Activated CD4-positive, alpha-beta T cell treated with anti-CD3 and anti-CD28 coated beads for 1 hour (primary cell): Measurements from ENCODE around the gene GADD45B.
"Not testable (repeated sequence)": the region's sequence is repeated elsewhere in the genome, so short reads cannot be mapped to it uniquely, and the experiment has no call there.

Experiments used
- DNase-seq: peaks from one replicate; pipeline ENCODE4 v3.0.0-alpha.2; 2020

GADD45B gene

DNA sequence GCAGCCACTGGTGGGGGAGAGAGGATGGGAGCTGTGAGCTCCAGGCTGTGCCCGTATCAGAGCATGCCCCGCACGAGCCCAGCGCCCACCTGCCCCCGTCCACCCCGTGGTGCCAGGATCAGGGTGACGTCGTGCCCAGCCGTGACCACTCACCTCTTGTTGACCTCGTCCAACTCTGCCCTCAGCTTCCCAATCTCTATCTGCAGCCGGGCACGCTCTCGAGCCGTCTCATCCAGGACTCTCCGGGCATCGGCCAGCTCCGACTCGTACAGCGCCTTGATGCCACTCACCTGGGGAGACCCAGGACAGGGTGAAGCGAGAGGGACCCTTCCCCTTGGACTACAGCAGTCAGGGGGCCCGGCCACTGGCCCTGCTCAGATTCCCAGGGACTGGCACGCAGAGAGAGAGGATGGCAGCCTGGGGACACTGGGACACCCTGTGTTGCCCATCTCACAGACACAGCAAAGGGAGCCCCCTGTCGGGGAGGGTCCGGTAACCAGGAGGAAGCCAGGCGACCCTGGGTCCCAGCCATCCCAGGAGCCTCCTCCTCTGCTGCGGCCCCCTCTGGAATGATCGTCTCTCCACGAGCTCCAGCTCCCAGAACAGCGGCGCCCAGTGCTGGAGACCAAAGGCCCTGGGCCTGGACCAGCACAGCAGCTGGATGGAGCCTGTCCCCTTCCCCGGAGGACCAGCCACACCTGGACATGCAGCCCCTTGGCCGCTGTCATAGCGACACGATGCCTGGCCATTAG lies 31.5 kb upstream of the GADD45B start:
- no peak for DNase-seq

DNA sequence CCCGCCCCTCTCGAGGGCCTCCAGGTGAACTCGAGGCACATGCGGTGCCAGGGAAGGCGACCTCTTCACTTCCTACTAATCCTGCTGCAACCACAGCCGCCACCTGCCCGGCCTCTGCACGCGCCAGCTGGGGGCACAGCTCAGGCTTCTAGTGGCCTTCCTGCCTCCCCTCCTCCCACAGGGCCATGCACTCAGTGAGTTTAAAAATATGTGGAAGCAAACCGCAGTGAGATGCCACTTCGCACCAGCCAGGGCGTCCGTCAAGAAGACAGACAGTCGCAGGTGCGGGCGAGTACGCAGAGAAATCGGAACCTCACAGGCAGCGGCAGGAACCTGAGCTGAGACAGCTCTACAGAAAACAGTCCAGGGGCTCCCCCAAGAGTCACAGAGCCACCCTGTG lies 29.5 kb upstream of the GADD45B start:
- no peak for DNase-seq

DNA sequence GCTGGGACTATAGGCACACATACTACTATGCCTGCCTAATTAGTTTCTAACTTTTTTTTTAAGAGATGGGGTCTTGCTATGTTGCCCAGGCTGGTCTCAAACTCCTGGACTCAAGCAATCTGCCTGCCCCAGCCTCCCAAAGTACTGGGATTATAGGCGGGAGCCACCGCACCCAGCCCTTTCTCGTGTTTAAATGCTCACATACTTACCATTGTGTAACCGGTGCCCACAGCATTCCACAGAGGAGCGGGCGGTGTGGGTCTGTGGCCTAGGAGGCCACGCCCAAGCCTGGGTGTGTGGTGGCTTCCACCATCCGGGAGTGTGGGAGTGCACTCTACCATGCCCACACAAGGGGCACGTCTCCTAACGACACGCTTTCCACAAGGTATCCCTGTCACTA lies 26.9 kb upstream of the GADD45B start:
- DNase-seq: no peak

DNA sequence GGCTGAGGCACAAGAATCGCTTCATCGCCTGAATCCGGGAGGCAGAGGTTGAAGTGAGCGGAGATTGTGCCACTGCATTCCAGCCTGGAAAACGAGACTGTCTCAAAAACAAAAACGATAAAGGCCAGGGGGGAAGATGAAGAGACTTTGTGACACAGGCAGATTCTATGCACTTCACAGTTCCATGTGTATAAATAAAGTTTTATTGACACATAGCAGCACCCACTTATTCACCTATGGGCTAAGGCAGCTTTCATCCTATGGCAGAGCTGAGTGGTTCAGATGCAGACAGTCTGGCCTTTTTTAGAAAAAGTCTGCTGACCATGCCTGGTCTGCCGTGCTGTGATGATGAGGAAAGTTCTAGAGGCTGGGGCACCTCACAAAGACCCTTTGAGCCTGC lies 24.8 kb upstream of the GADD45B start:
- DNase-seq: no peak

DNA sequence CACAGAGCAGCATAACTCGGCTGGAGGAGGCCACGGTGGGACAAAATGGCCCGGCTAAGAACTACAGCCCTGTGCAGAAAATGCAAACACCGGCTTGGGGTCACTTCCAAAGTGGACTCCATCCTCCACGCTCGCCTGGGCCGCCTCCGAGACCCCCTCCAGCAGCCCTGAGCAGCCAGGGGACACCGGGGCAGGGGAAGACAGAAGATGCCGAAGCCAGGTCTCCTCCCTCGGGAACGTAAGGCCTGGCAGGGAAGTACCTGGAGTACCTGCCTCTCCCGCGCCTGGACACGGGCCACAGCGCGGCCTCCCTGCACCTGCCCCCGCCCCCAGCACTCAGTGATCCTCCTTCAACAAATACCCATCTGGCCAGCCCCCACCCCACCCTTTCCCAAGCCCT lies 24.2 kb upstream of the GADD45B start:
- DNase-seq: no peak

DNA sequence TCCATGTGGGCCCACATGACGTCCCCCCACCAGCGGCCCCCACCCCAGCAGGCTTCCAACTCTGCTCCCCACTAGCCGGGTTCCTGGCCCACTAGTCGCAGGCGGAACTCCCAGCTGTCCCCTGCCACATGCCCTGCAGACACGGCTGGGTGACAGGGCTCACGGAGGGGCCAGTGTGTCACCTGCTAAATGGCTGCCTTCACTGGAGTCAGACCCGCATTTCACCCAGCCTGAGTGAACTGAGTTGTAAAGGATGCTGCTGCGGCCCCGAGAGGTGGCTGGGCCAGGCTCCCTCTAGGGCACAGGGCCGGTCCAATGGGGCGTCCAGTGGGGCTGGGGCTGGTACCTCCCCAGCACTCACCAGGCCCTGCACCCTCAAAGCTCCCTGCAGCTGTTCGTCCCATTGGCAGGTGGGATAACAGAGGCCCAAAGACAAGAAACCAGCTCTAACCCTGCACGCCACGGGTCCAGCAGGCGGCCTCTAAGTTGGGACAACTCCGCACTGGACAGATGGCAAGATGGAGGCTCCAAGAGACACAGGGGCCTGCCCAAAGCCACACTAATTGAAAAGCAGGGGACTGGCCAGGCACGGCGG lies 22.4 kb upstream of the GADD45B start:
- no peak for DNase-seq

DNA sequence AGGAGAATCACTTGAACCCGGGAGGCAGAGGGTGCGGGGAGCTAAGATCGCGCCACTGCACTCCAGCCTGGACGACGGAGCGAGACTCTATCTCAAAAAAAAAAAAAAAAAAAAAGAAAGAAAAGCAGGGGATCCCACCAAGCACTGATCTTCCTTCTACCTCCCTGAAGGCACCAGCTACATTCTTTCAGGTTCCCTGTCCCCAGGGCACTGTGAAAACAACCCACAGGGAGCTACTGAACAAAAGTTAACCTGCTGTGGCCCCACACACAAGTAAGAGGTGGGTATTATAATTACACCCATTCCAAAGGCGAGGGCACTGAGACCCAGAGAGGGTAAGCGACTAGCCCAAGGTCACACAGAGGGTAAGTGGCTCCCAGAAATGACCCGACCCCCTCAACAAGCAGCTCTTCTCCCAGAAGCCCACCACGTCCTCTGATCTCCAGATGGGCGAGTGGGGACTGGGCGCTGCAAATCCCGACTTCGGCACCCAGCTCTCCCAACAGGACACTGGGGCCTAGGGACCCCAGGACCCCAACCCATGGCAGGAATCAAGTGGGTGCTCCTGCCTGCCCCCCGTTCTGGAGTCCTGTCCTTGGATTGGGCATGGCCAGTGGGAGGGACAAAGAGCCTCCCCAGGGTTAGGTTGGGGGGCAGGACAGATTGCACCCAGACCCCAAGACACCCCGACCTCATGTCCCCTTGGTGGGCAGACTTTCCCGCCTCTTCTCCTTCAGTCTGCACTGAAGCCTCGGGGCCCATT lies 21.5 kb upstream of the GADD45B start:
- no peak for DNase-seq

DNA sequence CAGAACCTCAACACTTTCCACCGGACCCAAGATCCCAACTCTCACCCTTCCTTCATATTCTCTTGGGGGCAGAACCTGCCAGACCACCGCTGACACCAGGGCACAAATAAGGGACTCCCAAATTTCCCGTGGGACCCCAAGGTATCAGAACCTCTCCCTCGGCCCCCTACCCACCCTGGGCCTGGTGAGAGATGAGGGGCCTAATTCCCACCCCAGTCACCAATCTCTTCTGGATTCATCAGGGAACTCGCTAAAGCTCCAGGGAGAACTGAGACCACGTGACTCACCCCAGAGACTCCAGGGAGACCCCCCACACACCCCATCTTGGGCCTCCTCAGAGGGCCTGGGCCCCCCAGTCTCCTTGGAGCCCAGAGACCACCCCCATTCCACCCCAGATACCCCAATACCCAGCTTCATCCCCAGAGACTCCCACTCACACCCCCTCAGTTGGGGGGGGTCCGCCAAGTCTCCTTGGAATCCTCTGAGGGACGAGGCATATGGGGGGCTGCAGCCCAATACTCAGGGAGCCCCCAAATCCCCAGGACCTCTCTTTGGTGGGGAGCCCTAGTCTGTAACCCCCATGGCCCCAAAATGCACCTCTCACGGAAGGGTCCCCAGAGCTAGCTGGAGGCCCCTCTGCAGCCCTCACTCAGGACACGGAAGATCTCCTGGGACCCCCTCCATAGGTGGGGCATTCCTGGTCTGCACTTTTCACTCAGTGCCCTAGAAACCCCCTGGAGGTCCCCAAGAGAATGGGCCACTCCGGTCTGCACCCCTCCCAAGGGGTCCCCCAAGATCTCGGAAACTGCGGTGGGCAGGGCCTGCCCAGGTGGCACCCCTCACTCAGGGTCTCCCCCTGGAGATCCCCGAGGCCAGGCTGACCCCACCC lies 20.7 kb upstream of the GADD45B start:
- DNase-seq: no peak

DNA sequence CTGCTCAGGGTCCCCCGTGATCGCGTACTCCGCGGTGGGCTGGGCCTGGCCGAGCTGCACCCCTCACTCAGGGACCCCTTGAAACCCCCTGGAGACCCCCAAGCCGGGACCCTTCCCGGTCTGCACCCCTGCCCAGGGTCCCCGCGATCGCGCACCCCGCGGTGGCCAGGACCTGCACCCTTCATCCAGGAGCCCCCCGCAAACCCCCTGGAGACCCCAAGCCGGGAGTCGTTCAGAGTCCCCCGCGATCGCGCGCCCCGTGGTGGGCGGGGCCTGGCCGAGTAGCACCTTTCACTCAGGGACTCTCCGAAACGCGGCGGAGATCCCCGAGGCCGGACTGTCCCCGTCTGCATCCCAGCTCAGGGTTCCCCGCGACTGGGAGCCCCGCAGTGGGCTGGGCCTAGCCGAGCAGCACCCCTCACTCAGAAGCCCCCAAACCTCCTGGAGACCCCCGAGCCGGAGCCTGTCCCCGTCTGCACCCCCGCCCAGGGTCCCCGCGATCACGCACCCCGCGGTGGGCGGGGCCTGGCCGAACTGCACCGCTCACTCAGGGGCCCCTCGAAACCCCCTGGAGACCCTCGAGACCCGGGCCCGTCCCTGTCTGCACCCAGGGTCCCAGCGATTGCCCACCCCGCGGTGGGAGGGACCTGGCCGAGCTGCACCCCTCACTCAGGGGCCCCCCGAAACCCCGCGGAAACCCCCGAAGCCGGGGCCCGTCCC lies 19.9 kb upstream of the GADD45B start:
- no peak for DNase-seq

DNA sequence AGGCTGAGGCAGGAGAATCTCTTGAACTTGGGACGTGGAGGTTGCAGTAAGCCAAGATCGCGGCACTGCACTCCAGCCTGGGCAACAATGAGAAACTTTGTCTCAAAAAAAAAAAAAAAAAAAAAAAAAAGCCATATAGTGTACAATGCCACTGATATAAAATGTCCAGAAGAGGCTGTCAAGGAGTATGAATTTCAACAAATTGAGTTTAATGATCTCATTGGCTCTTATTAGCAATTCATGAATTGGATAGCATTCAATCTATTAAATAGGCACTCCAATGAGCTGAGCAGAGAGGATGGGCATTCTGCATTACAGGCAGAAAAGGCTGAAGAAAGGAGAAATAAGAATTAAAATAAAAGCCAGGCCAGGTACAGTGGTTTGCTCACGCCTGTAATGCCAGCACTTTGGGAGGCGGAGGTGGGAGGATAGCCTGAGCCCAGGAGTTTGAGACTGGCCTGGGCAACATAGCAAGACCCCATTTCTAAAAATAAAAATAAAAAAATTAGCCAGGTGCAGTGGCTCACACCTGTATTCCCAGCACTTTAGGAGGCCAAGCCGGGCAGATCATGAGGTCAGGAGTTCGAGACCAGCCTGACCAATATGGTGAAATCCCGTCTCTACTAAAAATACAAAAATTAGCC lies 18.4 kb upstream of the GADD45B start:
- no peak for DNase-seq

DNA sequence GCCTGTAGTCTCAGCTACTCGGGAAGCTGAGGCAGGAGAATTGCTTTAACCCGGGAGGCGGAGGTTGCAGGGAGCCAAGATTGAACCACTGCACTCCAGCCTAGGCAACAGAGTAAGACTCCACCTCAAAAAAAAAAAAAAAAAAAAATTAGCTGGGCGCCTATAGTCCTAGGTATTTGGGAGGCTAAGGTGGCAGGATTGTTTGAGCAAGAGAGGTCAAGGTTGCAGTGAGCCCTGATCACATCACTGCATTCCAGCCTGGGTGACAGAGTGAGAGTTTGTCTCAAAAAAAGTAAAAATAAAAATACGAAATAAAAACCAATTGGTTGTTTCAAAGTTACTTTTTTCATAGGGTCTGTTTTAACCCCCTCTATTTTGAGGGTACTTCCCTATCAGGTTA lies 17.9 kb upstream of the GADD45B start:
- DNase-seq: no peak

DNA sequence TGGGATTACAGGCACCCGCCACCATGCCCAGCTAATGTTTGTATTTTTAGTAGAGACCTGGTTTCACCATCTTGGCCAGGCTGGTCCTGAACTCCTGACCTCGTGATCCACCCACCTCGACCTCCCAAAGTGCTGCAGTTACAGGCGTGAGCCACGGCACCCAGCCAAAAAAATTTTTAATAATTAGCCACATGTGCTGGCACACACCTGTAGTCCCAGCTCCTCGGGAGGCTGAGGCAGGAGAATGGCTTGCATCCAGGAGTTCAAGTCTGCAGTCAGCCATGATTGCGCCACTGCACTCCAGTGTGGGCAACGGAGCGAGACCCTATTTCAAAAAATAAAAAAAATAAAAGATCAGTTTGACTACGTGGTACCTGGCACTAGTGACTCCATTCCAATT lies 17.2 kb upstream of the GADD45B start:
- DNase-seq: not testable (repeated sequence)

DNA sequence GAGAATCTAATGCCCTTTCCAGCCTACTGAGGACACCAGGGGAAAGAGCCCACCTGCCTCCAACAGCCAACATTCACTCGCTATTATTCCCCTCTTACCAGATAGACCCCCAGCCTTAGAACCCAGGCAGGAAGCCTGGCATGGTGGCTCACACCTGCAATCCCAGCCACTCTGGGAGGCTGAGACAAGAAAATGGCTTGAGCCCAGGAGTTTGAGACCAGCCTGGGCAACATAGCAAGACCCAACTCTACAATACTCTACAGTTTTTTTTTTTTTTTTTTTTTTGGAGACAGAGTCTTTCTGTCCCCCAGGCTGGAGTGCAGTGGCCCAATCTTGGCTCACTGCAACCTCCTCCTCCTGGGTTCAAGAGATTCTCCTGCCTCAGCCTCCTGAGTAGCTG lies 15.7 kb upstream of the GADD45B start:
- no peak for DNase-seq

DNA sequence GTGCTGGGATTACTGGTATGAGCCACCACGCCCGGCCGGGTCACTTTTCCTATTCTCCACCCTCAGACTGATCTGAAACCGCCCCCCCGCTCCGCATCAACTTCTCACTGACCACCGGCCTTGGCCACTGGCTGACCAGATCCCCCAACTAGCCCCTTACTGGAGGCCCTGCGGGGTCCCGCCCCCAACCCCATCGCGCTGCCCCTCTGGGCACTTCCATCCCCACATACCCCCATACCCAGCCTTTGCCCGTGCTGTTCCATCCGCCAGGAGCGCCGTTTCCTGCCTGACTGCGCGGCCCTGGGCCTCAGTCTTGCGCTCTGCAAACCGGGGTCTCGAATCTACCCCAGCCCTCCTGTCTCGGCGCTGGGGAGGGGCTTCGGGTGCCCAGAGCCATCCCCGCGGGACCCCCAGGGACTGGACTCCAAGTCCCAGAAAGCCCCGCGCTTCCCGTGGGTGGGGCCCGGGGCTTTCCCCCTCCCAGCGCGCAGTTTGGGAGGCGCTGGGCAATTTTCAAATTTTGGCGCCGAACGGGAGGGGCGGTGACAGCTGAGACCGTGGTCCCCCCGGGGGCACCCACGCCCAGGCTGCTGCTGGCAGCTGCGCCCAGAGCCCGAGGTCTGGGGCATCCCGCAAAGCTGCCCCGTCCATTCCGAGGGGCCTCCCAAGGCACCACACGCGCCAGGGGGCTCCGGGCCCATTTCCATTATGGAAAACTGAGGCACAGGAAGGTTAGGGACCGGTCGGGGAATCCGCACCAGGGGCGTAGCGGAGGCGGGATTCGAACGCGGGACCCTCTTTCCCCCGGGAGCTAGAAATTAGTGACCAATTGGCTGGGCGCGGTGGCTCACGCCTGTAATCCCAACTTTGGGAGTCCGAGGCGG lies 13.9 kb upstream of the GADD45B start:
- DNase-seq: no peak

DNA sequence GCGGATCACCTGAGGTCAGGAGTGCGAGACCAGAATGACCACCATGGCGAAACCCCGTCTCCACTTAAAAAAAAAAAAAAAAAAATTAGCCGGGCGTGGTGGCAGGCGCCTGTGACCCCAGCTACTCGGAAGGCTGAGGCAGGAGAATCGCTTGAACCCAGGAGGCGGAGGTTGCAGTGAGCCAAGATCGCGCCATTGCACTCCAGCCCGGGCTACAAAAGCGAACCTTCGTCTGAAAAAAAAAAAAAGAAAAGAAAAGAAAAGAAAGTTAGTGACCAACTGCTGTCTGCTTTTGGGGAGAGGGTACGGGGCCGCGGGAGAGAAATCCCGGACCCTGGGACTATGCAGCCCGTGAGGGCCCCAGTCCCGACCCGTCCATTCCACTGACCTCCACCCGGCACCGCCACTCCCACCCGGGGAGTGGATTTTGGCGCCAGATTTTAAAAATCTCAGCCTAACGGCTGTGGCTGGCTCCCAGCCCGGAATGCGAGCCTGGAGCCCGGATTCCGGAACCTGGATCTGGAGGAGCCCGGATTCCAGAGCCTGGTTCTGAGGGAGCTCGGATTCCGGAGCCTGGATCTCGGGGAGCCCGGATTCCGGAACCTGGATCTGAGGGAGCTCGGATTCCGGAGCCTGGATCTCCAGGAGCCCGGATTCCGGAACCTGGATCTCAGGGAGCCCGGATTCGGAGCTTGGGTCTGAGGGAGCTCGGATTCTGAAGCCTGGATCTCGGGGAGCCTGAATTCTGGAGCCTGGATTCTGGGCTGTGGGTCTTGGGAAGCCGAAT lies 13.1 kb upstream of the GADD45B start:
- no peak for DNase-seq

DNA sequence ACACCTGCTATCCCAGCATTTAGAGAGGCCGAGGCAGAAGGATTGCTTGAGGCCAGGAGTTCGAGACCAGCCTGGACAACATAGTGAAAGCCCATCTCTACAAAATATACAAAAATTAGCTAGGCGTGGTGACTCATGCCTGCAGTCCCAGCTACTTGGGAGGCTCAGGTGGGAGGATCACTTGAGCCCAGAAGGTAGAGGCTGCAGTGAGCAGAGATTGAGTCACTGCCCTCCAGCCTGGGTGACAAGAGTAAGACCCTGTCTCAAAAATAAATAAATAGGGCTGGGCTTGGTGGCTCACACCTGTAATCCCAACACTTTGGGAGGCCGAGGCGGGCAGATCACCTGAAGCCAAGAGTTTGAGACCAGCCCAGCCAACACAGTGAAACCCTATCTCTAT lies 12.2 kb upstream of the GADD45B start:
- not testable (repeated sequence) for DNase-seq

DNA sequence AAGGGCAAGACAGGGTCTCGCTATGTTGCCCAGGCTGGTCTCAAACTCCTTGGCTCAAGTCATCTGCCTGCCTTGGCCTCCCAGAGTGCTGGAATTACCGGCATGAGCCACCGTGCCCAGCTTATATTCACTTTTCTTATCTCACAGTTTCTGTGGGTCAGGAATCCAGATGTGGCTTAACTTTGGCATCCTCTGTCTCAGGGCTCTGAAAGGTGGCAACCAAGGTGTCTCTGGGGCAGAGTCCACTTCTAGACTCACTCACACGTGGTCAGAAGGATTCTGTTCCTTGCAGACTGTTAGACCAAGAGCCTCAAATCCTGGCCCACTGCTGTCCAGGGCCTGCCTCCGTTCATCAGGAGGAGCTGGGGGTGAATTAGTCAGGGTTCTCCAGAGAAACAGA lies 11.5 kb upstream of the GADD45B start:
- DNase-seq: no peak

DNA sequence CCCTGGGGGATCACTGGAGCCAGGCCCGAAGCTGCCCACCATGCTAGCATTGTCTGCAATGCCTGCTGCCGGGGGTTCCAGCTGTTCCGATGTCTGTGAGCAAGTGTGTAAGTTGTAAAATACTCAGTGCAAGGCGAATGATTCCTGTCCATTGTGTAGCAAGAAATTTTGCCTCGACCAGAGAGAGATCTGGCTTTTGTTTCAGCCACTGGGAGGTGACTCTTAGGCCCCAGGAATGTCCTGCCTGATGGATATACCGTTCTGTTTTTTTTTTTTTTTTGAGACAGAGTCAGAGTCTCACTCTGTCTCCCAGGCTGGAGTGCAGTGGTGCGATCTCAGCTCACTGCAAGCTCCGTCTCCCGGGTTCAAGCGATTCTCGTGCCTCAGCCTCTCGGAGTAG lies 7.3 kb upstream of the GADD45B start:
- DNase-seq: no peak

DNA sequence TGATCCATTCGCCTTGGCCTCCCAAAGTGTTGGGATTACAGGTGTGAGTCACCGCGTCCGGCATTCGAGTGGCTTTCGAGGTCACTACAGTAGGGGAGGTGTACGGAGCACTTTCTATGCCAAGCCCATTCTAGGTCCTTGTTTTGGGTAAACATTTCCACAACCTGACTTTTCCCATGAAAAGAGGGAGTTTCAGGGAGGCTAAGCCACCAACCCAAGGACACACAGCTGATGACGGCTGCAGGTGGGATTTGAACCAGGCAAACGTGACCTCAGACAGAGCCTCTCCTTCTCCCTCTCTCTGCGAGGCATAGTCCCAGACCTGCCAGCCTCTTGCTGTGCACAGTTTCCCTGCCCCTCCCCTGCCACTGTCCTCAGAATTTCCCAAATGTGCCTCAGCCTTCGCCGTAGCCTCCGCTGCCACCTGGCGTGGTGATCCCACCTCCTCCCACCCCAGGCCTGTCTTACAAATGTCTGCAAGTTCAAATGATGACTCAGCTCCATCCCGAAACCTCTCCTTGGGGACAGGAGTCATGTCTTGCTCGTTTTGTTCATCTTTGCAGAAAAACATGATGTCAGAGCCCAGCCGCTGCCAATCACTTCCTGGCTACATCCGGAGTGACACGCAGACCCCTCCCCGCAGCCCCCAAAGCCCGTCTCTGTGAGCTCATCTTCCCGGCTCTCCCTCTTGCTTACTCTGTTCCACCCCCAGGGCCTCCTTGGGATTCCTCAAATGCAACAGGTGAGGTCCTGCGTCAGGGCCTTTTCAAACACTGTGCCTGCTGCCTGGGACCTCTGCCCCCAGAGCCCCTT lies 6.6 kb upstream of the GADD45B start:
- no peak for DNase-seq
